IPS-20b (cell line): ENCODE results near the gene TBX15.

Source experiments
- H3K27ac ChIP-seq: one replicate; pipeline ENCODE4 v1.5.1; 2013; ENCODE audit warnings: low read length
- H3K27me3 ChIP-seq: 2 replicates; pipeline ENCODE4 v1.6.1; 2013; ENCODE audit warnings: mild to moderate bottlenecking, low read length, inconsistent platforms; ENCODE audit not compliant: insufficient read depth
- H3K36me3 ChIP-seq: 2 replicates; pipeline ENCODE4 v1.6.1; 2013; ENCODE audit warnings: low read depth, mild to moderate bottlenecking, inconsistent platforms, low read length, moderate library complexity; ENCODE audit not compliant: insufficient read depth
- H3K4me1 ChIP-seq: 2 replicates; pipeline ENCODE4 v1.6.1; 2013; ENCODE audit warnings: mild to moderate bottlenecking, control low read depth, inconsistent platforms, low read length, moderate library complexity; ENCODE audit not compliant: insufficient read depth
- H3K4me3 ChIP-seq: 2 replicates; pipeline ENCODE4 v1.5.1; 2013; ENCODE audit warnings: mild to moderate bottlenecking, low read length, inconsistent platforms
- H3K9ac ChIP-seq: 2 replicates; pipeline ENCODE4 v1.6.1; 2013; ENCODE audit warnings: low read depth, mild to moderate bottlenecking, inconsistent platforms, low read length, moderate library complexity
- H3K9me3 ChIP-seq: 2 replicates; pipeline ENCODE4 v1.6.1; 2013; ENCODE audit warnings: mild to moderate bottlenecking, low read depth, low read length, inconsistent platforms; ENCODE audit not compliant: insufficient read depth

The TBX15 gene

GRCh38 chr1:118914379-118915161, 73.6 kb downstream of the TBX15 start:
- H3K4me1 ChIP-seq, result peaks cover 8% of the 10 kb centered on the region
- H3K27ac ChIP-seq, result no peak overlapping the region
- no peaks in the 10 kb centered on the region for H3K27me3 ChIP-seq
- no peaks in the 10 kb centered on the region for H3K9me3 ChIP-seq
- no peak overlapping the region for H3K4me3 ChIP-seq
- no peak overlapping the region for H3K9ac ChIP-seq
- H3K36me3 ChIP-seq, result no peaks in the 10 kb centered on the region

- H3K4me3 ChIP-seq, result no peak overlapping the region
- no peaks in the 10 kb centered on the region for H3K9me3 ChIP-seq
- H3K9ac ChIP-seq, result no peak overlapping the region
- no peaks in the 10 kb centered on the region for H3K36me3 ChIP-seq
- peaks cover under 1% of the 10 kb centered on the region; the same call in 1 of the 2 replicates for H3K4me1 ChIP-seq
- H3K27ac ChIP-seq, result no peak overlapping the region
- no peaks in the 10 kb centered on the region for H3K27me3 ChIP-seq
Observed at GRCh38 chr1:118913818-118914217, 74.3 kb downstream of the TBX15 start.

DNA sequence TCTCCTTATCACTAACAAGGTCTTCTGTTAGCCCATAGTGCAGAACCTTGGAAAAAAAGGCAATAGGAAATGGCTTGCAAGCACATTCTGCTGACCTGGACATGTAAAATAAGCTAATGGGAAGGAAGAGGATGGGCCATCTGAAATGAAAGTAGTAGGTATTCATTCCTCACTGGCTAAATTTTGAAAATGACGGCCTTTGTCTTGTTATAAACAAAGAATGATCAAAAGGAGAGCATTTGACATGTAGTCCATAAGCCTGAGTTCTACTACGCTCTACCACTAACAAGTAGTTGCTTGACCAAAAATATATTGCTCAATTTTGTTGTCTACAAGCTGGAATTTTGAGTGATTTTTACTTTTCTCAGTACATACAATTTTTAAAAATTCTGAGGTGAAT, 75.6 kb downstream of the TBX15 start:
- H3K36me3 ChIP-seq, result no peaks in the 10 kb centered on the region
- H3K9ac ChIP-seq, result no peak overlapping the region
- no peaks in the 10 kb centered on the region for H3K9me3 ChIP-seq

DNA sequence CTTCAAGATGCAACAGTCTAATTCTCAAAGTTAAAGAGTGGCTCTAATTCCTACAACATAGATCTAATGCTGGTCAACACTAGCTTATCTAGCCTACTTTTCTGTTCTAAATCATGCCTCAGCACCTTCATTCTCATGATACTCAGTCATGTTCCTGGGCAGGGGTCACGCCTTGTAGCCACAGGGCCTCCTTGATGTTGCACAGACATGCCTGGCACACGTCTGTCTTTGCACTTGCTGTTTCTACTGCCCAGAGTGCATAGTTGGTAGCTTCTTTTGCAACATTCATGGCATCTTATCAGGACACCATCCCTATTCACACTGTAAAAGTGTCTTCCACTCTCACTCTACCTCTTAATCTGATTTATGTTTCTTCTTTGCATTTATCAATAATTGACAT, 76.6 kb downstream of the TBX15 start:
- no peak overlapping the region for H3K4me3 ChIP-seq
- H3K36me3 ChIP-seq, result no peaks in the 10 kb centered on the region
- H3K27me3 ChIP-seq, result no peaks in the 10 kb centered on the region
- H3K9me3 ChIP-seq, result no peaks in the 10 kb centered on the region
- H3K27ac ChIP-seq, result no peak overlapping the region
- no peak overlapping the region for H3K9ac ChIP-seq
- H3K4me1 ChIP-seq, result no peaks in the 10 kb centered on the region

More for the DNA sequence above, 75.6 kb downstream of the TBX15 start:
- Histone ChIP-seq H3K27ac (no peak overlapping the region), H3K27me3 (no peaks in the 10 kb centered on the region), H3K4me1 (no peaks in the 10 kb centered on the region), H3K4me3 (no peak overlapping the region)

DNA sequence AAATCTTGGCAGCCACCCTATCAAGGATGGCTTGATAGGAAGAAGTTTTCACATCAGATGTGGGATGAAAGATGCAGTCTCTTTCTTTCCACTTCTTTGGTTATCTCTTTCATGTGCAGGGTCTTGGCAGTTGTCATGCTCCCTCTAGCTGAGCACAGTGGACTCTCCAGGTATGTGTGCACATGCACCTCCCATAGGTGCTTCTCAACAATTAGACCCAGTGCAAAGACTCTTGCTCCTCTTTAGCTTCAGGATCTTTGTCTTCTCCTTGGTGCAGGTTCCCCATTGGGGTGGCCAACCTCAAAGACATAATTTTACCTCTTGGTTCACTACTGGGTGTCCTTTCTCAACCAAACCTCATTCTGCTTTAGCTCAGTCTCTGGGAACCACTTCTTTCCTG, 80.7 kb downstream of the TBX15 start:
- Histone ChIP-seq H3K4me1 (no peaks in the 10 kb centered on the region), H3K9ac (no peak overlapping the region), H3K9me3 (no peaks in the 10 kb centered on the region), H3K36me3 (no peaks in the 10 kb centered on the region), H3K4me3 (no peak overlapping the region), H3K27me3 (no peaks in the 10 kb centered on the region), H3K27ac (no peak overlapping the region)

DNA sequence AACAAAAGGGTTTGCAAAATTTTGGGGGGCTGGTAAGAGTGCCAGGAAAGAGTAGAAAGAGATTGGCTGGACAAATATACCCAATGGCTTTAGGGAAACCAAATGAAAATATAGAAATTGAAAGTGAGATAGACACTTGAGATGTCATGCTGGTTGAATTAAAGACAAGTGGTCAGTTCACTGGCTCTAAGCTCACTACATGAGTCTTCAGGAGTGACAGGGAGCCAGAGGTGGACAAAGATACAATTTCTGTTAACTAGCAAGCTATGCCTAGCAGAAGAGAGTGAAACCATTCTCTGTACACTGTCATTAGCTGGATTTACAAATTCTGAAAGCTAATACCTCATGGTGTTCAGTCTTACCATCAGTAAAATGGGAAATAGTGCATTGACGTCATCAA, 82.5 kb downstream of the TBX15 start:
- Histone ChIP-seq H3K36me3 (no peaks in the 10 kb centered on the region), H3K9me3 (no peaks in the 10 kb centered on the region), H3K27ac (no peak overlapping the region), H3K9ac (no peak overlapping the region), H3K27me3 (no peaks in the 10 kb centered on the region), H3K4me3 (no peak overlapping the region), H3K4me1 (no peaks in the 10 kb centered on the region)

DNA sequence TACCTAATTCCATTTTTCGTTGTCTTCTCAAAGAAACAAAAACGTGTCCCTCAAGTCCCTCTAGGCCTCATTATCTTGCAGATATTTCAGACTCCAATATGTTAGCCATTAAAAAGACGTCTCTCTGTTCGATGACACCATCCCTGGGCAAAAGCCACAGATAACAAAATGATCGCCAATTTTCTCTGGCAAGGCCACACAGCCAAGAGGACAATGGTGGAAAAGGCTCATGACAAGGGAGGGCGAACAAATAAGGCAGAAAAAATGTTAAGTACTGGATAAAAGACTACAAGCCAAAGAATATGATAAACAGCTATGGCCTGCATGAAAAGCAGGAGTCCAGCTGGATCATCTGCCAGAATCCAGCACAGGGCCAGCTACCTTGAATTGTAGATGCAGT, 82.9 kb downstream of the TBX15 start:
- Histone ChIP-seq H3K27ac (no peak overlapping the region), H3K36me3 (no peaks in the 10 kb centered on the region), H3K9me3 (no peaks in the 10 kb centered on the region), H3K4me1 (no peaks in the 10 kb centered on the region), H3K27me3 (no peaks in the 10 kb centered on the region), H3K9ac (no peak overlapping the region), H3K4me3 (no peak overlapping the region)

GRCh38 chr1:118902711-118903191, 85.4 kb downstream of the TBX15 start:
- H3K27ac ChIP-seq, result no peak overlapping the region
- H3K9ac ChIP-seq, result no peak overlapping the region
- H3K4me3 ChIP-seq, result no peak overlapping the region
- no peaks in the 10 kb centered on the region for H3K9me3 ChIP-seq
- H3K36me3 ChIP-seq, result no peaks in the 10 kb centered on the region
- H3K27me3 ChIP-seq, result no peaks in the 10 kb centered on the region
- H3K4me1 ChIP-seq, result no peaks in the 10 kb centered on the region

DNA sequence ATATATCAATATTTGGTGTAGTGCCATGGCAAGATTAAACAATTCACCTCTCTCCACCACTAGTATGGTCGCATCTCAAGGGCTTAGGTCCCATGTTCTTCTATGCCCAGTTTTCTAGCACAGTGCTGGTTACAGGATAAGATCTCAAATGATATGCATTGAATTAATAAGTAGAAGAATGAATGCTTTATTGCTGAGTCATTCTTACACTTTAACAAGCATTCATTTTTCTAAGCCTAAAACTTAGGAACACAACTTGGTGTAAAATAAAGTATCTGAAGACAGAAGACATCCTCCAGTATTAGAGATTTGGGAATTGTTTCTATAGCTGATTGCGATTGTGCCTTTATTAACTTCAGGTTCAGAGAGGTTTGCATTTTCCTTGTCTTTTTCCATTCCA, 85.8 kb downstream of the TBX15 start:
- no peaks in the 10 kb centered on the region for H3K36me3 ChIP-seq
- no peaks in the 10 kb centered on the region for H3K4me1 ChIP-seq
- no peak overlapping the region for H3K27ac ChIP-seq
- no peak overlapping the region for H3K9ac ChIP-seq
- no peaks in the 10 kb centered on the region for H3K9me3 ChIP-seq
- H3K27me3 ChIP-seq, result no peaks in the 10 kb centered on the region
- H3K4me3 ChIP-seq, result no peak overlapping the region

DNA sequence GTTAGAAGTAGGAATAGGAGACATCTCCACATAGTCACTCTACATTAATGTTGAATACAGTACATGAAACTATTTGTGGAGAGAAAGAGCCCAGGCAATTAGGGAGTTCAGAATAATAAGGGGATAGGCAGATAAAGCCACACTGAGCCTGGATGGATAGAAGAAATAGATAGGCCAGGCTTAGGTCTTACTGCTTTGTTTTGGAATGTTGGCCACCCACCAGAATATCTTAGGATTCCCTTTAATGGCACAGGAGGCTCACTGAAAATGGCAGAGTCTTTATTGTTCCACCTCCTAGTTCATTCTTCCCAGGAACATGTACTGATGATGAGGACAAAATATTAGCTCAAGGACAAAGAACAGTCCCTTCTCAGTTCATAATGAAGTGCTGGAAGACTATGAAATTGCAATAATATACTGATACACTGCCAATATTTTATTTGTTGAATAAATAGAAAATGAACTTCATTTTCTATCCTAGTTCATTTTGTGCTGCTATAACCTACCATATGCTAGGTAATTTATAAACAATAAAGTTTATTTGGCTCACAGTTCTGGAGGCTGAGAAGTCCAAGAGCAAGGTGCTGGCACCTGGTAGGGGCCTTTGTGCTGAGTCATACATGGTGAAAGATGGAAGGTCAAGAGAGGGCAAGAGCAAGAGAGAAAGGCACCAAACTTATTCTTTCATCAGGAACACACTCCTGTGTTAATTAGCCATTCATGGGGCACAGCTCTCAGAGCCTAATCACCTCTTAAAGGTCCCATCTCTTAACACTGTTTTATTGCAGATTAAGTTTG, 87.3 kb downstream of the TBX15 start:
- no peak overlapping the region for H3K4me3 ChIP-seq
- no peak overlapping the region for H3K9ac ChIP-seq
- no peak overlapping the region for H3K27ac ChIP-seq
- H3K27me3 ChIP-seq, result no peaks in the 10 kb centered on the region
- H3K4me1 ChIP-seq, result no peaks in the 10 kb centered on the region
- no peaks in the 10 kb centered on the region for H3K36me3 ChIP-seq
- H3K9me3 ChIP-seq, result no peaks in the 10 kb centered on the region

- H3K4me1 ChIP-seq, result no peaks in the 10 kb centered on the region
- H3K27me3 ChIP-seq, result no peaks in the 10 kb centered on the region
- H3K9ac ChIP-seq, result no peak overlapping the region
- no peaks in the 10 kb centered on the region for H3K9me3 ChIP-seq
- H3K27ac ChIP-seq, result no peak overlapping the region
- no peak overlapping the region for H3K4me3 ChIP-seq
- H3K36me3 ChIP-seq, result no peaks in the 10 kb centered on the region
Observed at GRCh38 chr1:118899340-118899739, 88.8 kb downstream of the TBX15 start.

DNA sequence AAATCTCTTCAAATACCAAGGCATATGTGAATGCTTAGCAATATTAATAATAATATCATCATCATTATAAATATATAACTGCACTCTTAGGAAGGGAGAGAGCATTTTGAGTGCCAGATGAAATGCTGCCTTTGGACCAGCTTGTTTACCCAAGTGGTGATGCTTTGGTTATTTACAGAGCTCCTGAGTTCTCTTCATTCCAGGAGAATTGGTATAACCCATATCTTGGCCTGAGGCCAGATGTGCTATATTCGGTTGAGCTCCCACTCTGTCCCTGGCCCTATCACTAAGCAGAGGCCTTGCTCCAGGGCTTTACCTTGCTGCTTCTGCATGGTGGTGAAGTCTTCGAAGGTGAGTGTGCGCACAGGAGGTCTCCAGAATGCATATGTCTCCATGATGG, 89.4 kb downstream of the TBX15 start:
- Histone ChIP-seq H3K9ac (no peak overlapping the region), H3K9me3 (no peaks in the 10 kb centered on the region), H3K4me3 (no peak overlapping the region), H3K27me3 (no peaks in the 10 kb centered on the region), H3K27ac (no peak overlapping the region), H3K36me3 (no peaks in the 10 kb centered on the region), H3K4me1 (no peaks in the 10 kb centered on the region)
